Right lobe of liver (tissue), 4 donors: Measurements from ENCODE around the gene ZCCHC14.

Source experiments
- CTCF ChIP-seq, 4 donors: fragments of 200-600 bp in 3 of 4; fragments of 450-650 bp in 1 of 4; IDR thresholded peaks; one replicate each; pipeline versions ENCODE4 v1.5.1 to v1.8.0; 2016 to 2022; ENCODE audit warnings: antibody characterized with exemption in 4 of 4, mild to moderate bottlenecking in 2 of 4
- POLR2A ChIP-seq: fragments of 450-650 bp; IDR thresholded peaks from one replicate; pipeline ENCODE4 v1.6.1; 2017; ENCODE audit warnings: antibody characterized with exemption, mild to moderate bottlenecking
- donor health status: DM: no; HTN: no; CAD: no.
- donor health status: DM: no; HTN: no; CAD: no.
- donor health status: DM: no; HTN: yes; CAD: no.

- TF ChIP-seq CTCF (IDR thresholded peaks at IDR 0.05) (no peak), POLR2A (no peak)
These were observed 71.6 kb downstream of the ZCCHC14 start for GRCh38 chr16:87421003-87421912.
